NCI-H187 (cell line): ENCODE measurements around the gene TMEM95.
"Not testable (repeated sequence)": the region's sequence is repeated elsewhere in the genome, so short reads cannot be mapped to it uniquely, and the experiment has no call there.

Experiments used
- DNase-seq, 2 experiments: peaks; one replicate each; lab custom pipeline; 2025; lab: John Stamatoyannopoulos, UW

The TMEM95 gene

GRCh38 chr17:7346761-7347614 is 8.0 kb upstream of the TMEM95 start:
- no peak for DNase-seq

DNA sequence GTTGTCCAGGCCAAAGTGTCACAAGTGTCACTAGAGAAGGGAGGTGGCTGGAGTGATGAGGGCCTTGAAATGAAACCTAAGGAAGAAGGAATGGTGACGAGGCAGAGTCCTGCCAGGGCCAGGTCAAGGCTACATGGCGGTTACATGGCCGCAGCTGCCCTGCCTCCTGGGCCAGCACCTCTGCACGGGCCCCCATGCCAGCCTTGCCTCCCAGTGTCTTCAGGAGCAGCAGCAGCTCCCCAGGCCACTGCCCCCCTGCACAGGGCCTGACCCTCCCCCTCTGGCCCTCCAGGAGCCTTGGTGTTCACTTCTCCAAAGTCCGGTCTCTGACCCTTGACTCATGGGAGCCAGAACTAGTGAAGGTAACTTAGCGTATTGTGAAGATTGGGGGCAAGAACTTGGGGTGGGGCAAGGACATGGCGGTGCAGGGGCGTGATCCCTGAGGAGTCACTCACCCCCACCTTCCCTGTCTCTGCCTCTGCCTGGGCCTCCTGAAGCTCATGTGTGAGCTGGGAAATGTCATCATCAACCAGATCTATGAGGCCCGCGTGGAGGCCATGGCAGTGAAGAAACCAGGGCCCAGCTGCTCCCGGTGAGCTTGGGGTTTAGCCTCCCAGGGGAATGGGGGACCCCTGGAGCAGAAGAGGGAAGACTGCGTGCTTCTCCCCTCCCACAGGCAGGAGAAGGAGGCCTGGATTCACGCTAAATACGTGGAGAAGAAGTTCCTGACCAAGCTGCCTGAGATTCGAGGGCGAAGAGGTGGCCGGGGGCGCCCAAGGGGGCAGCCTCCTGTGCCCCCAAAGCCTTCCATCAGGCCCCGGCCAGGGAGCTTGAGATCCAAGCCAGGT is 7.1 kb upstream of the TMEM95 start:
- no peak for DNase-seq

- DNase-seq, result no peak
These were observed 6.3 kb upstream of the TMEM95 start for GRCh38 chr17:7348478-7349242.

DNA sequence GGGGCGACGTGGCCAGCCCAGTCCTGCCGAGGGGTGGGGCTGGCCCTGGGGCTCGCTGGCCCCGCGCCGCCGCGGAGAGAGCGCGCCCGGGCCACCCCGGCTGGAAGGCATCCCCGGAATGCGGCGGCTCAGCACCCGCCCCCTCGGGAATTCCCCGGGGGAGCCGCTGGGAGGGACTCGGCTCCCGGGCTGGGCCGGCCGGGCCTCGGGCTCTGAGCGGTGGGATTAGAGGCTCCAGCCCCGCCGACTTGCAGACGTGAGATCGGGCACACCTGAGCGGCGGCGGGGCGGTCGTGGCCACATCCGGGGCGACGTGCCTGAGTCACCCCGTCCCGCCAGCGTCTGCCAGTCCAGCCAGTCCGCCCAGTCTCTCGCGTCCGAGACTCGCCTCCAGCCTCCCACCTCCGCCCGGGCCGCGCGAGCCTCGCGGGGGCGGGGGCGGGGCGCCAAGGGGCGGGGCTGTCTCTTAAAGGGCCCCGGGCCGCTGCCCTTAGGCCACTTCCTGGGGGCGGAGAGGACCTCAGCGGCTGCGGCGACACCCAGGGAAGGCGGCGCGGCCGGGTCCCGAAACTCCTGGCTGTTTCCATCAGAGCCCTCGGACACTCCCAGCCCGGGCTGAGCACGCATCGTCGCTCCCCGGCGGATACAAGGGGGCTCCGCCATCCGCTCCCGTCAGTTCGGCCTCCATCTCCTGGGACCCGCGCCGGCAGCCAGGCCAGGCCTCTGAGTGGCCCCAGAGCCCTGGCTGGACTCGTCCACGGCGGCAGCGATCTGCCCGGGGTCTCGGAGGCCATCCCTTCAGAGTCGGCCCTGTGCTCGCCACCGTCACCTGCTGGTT is 3.1 kb upstream of the TMEM95 start, which contains the start of gene KCTD11:
KCTD11 (plus strand) TSS at position 498 of the 838 bp plus-strand sequence.
- DNase-seq, result no peak

- DNase-seq, result no peak
These were observed 2.5 kb upstream of the TMEM95 start for GRCh38 chr17:7352503-7352889.

DNA sequence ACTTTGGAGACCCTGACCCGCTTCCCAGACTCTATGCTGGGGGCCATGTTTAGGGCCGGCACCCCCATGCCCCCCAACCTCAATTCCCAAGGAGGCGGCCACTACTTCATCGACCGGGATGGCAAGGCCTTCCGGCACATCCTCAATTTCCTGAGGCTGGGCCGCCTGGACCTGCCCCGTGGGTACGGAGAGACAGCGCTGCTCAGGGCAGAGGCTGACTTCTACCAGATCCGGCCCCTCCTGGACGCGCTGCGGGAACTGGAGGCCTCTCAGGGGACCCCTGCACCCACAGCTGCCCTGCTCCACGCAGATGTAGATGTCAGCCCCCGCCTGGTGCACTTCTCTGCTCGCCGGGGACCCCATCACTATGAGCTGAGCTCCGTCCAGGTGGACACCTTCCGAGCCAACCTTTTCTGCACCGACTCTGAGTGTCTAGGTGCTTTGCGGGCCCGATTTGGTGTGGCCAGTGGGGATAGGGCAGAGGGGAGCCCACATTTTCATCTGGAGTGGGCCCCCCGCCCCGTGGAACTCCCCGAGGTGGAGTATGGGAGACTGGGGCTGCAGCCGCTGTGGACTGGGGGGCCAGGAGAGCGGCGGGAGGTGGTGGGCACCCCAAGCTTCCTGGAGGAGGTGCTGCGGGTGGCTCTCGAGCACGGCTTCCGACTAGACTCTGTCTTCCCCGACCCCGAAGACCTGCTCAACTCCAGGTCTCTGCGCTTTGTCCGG is 1.9 kb upstream of the TMEM95 start:
- DNase-seq, result no peak

- no peak for DNase-seq
These were observed 603 bp upstream of the TMEM95 start for GRCh38 chr17:7354262-7354843.

DNA sequence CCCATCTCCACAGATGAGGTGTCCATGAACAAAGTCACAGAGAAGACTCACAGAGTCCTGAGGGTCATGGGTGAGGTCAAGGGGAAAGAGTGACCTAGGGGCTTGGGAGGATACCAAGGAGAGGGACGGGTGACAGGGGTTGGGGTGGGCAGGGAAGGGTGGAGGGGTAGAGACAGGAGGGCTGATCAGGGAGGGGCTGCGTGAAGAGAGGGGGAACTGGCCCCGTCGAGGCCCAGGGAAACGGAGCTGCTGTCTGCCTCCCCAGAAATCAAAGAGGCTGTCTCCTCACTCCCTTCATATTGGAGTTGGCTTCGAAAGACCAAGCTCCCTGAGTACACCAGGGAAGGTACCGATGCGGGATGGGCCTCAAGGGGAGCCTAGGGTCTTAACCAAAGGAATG is 617 bp downstream of the TMEM95 start:
- DNase-seq, result no peak

GRCh38 chr17:7356072-7356549 is 1.2 kb downstream of the TMEM95 start:
- peak; percentile 22 to 38 for DNase-seq

GRCh38 chr17:7356756-7357155 is 1.8 kb downstream of the TMEM95 start:
- DNase-seq, result no peak

- no peak for DNase-seq
These were observed 2.4 kb downstream of the TMEM95 start for GRCh38 chr17:7357381-7357780.

DNA sequence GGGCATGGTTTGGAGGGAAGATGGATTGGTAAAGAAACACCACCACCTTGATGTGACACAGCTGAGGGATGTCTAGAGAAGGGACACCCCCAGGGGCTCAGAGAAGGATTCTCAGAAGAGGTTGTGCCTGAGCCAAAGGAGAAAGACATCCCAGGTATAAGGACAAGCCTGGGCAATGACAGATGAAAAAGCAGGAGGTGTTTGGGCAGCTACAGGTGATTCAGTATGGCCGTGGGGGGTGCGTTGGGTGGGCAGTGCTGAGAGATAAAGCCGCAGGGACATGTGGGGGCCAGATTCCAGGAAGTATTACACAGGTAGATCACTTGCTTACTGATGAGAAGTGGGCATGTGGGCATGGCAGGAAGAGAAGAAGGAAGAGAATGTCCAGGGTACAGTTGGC is 7.0 kb downstream of the TMEM95 start:
- DNase-seq, result no peak

DNA sequence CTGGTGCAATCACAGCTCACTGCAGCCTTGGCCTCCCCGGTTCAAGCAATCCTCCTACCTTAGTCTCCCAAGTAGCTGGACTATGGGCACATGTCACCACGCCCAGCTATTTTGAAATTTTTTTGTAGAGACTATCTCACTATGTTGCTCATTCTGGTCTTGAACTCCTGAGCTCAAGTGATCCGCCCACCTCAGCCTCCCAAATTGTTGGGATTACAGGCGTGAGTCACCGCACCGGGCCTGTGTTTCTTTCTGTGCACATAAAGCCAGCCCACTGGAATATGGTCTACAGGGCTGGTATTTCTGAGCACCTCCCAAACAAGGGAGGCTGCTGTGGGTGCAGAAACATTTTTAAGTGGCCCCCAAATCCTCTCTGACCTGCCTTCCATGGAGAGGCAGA is 8.4 kb downstream of the TMEM95 start:
- no peak for DNase-seq

DNA sequence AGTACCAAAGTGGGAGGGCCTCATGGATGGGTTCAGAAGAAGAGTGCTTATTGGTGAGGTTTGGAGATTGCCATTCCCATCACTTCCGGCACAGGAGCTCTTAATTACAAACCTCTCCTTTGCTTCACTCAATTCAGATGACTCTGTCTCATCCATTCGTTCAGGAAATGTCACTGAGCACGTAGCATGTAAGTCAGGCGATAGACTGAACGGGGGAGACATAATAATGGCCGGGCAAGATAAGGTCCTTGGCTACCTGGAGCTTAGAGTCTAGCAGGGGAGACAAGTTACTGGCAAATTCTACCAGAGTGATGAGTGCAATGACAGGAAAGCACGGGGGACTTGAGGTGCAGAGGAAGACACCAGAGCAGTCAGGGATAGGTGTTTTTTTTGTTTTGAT is 11.0 kb downstream of the TMEM95 start:
- not testable (repeated sequence) for DNase-seq

- DNase-seq, result no peak
These were observed 12.1 kb downstream of the TMEM95 start for GRCh38 chr17:7367083-7367482.

GRCh38 chr17:7367918-7368598 is 13.1 kb downstream of the TMEM95 start:
- no peak for DNase-seq

DNA sequence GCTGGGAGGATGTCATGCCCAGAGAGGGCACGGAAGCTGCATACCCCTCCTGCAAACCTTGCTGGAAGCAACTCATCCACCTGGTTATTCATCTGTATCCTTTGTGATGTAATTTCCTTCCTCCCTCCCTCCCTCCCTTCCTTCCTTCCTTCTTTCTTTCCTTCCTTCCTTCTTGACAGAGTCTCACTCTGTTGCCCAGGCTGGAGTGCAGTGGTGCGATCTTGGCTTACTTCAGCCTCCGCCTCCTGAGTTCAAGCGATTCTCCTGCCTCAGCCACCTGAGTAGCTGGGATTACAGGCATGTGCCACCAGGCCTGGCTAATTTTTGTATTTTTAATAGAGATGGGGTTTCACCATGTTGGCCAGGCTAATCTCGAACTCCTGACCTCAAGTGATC is 13.6 kb downstream of the TMEM95 start:
- not testable (repeated sequence) for DNase-seq

DNA sequence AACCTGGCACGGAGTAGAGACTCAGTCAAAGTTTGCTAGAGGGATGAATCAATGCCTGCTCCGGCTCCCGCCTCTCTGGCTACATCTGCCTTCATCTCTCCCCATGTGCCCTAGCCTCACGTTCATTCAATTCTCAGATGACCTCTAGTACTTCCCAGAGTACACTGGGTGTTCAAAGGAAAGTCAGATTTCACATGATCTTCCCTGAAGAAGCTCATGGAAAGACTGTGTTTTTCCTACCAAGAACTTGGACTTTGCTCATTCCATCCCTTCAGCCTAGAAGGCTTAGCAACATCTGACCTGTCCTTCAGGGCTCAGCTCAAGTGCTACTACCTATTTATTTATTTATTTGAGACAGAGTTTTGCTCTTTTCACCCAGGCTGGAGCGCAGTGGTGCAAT is 14.9 kb downstream of the TMEM95 start:
- DNase-seq, result no peak

- DNase-seq, result no peak
These were observed 15.9 kb downstream of the TMEM95 start for GRCh38 chr17:7370853-7371252.

- DNase-seq, result no peak
These were observed 19.4 kb downstream of the TMEM95 start for GRCh38 chr17:7374353-7374752.
